Esophagus muscularis mucosa (tissue), 4 donors: ENCODE data around the gene SMC4.

Experiments used
- EP300 ChIP-seq: sonication (generic); formaldehyde crosslinking; IDR thresholded peaks from one replicate; pipeline ENCODE4 v1.6.1; 2017; ENCODE audit warnings: antibody characterized with exemption
- POLR2A ChIP-seq: fragments of 450-650 bp; IDR thresholded peaks from one replicate; pipeline ENCODE4 v1.6.1; 2017; ENCODE audit warnings: antibody characterized with exemption, moderate library complexity, mild to moderate bottlenecking, low read depth
- POLR2AphosphoS5 ChIP-seq, 2 donors: sonication (generic); formaldehyde crosslinking; IDR thresholded peaks; one replicate each; pipeline ENCODE4 v1.6.1; 2017; ENCODE audit warnings: antibody characterized with exemption in 2 of 2
- TF ChIP-seq, protein P1 (sequence below), 3 experiments: fragments of 200-600 bp in 2 of 3; fragments of 450-650 bp in 1 of 3; sonication (generic) in 2 of 3; IDR thresholded peaks; one replicate each; pipeline ENCODE4 v1.5.1; 2017 to 2019; ENCODE audit warnings: antibody characterized with exemption in 3 of 3, mild to moderate bottlenecking in 2 of 3, moderate library complexity in 1 of 3

DNA sequence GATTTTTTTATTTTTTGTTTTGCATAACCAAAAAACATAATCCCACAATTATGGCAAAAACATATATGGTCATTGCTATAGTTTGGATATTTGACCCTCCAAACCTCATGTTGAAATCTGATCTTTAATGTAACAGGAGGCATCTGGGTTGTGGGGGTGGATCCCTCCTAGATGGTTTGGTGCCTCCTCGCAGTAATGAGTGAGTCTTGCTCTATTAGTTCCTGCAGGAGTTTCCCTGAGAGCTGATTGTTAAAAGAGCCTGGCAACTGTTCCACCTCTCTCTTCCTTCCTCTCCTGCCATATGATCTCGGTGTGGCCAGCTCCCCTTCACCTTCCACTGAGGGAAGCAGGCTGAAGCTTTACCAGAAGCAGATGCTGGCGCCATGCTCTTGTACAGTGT is 83.3 kb downstream of the SMC4 start:
- no peak for TF ChIP-seq EP300
- TF ChIP-seq, protein P1, sequence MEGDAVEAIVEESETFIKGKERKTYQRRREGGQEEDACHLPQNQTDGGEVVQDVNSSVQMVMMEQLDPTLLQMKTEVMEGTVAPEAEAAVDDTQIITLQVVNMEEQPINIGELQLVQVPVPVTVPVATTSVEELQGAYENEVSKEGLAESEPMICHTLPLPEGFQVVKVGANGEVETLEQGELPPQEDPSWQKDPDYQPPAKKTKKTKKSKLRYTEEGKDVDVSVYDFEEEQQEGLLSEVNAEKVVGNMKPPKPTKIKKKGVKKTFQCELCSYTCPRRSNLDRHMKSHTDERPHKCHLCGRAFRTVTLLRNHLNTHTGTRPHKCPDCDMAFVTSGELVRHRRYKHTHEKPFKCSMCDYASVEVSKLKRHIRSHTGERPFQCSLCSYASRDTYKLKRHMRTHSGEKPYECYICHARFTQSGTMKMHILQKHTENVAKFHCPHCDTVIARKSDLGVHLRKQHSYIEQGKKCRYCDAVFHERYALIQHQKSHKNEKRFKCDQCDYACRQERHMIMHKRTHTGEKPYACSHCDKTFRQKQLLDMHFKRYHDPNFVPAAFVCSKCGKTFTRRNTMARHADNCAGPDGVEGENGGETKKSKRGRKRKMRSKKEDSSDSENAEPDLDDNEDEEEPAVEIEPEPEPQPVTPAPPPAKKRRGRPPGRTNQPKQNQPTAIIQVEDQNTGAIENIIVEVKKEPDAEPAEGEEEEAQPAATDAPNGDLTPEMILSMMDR (IDR thresholded peaks at IDR 0.05): no peak
- TF ChIP-seq POLR2AphosphoS5 (IDR thresholded peaks at IDR 0.05): no peak
- no peak for TF ChIP-seq POLR2A
